NCI-H748 (cell line): ENCODE data around the gene FNDC11.
"Not testable (repeated sequence)": the region's sequence is repeated elsewhere in the genome, so short reads cannot be mapped to it uniquely, and the experiment has no call there.

Experiments
- DNase-seq: peaks from one replicate; lab custom pipeline; 2025; ENCODE audit not compliant: unreplicated experiment; lab: John Stamatoyannopoulos, UW

FNDC11 gene

GRCh38 chr20:63596423-63596822 lies 42.5 kb downstream of the FNDC11 start:
- DNase-seq, result no peak

GRCh38 chr20:63597651-63598478 lies 43.9 kb downstream of the FNDC11 start:
- DNase-seq, result no peak

- no peak for DNase-seq
Measured at GRCh38 chr20:63598479-63599395, 44.8 kb downstream of the FNDC11 start.

GRCh38 chr20:63599396-63600050 lies 45.6 kb downstream of the FNDC11 start:
- DNase-seq, result no peak

GRCh38 chr20:63601679-63602078 lies 47.7 kb downstream of the FNDC11 start:
- not testable (repeated sequence) for DNase-seq

- no peak for DNase-seq
Measured at GRCh38 chr20:63602321-63602720, 48.4 kb downstream of the FNDC11 start.
